Ectodermal cell (in vitro differentiated cells): ENCODE results near the gene PIK3R6.
"Not testable (repeated sequence)": the region's sequence is repeated elsewhere in the genome, so short reads cannot be mapped to it uniquely, and the experiment has no call there.

ENCODE experiments used
- H3K27ac ChIP-seq: 2 replicates; pipeline ENCODE4 v1.7.0; 2013; ENCODE audit warnings: mild to moderate bottlenecking, low read depth, low read length; ENCODE audit not compliant: insufficient read depth, poor library complexity, severe bottlenecking
- H3K27me3 ChIP-seq: 2 replicates; pipeline ENCODE4 v1.7.0; 2013; ENCODE audit warnings: mild to moderate bottlenecking, low read length; ENCODE audit not compliant: insufficient read depth, control insufficient read depth, poor library complexity, severe bottlenecking
- H3K36me3 ChIP-seq: one replicate; pipeline ENCODE4 v1.7.0; 2013; ENCODE audit warnings: low read length; ENCODE audit not compliant: control insufficient read depth, insufficient read depth
- H3K4me1 ChIP-seq: one replicate; pipeline ENCODE4 v1.7.0; 2013; ENCODE audit warnings: low read length; ENCODE audit not compliant: control insufficient read depth, insufficient read depth
- H3K4me3 ChIP-seq: 2 replicates; pipeline ENCODE4 v1.7.0; 2013; ENCODE audit warnings: low read depth, low read length, control low read depth; ENCODE audit not compliant: insufficient read depth
- H3K9me3 ChIP-seq: 2 replicates; pipeline ENCODE4 v1.7.0; 2013; ENCODE audit warnings: mild to moderate bottlenecking, low read length, moderate library complexity; ENCODE audit not compliant: control insufficient read depth
- WGBS, 2 experiments: methylation state at CpG; one replicate each; pipeline ENCODE4 v1.1.7; 2013; ENCODE audit warnings: missing lambda C conversion rate in 2 of 2; 5-methylcytosine and 5-hydroxymethylcytosine counted together

PIK3R6 gene

GRCh38 chr17:8885967-8886684, 18.7 kb upstream of the PIK3R6 start:
- Histone ChIP-seq H3K4me1 (no peaks in the 10 kb centered on the region), H3K36me3 (no peaks in the 10 kb centered on the region), H3K27ac (no peak overlapping the region), H3K4me3 (no peak overlapping the region), H3K27me3 (no peaks in the 10 kb centered on the region), H3K9me3 (no peaks in the 10 kb centered on the region)
- 93 to 94% methylated on average over 23 of the region's 23 CpGs for WGBS, 2 experiments

- H3K9me3 ChIP-seq, result not testable (repeated sequence)
- WGBS, 2 experiments, result 87 to 88% methylated on average over 23 to 28 of the region's 30 CpGs
Observed at GRCh38 chr17:8885163-8885966, 17.9 kb upstream of the PIK3R6 start.

GRCh38 chr17:8884336-8884990, 17.0 kb upstream of the PIK3R6 start:
- 88 to 90% methylated on average over 16 of the region's 16 CpGs for WGBS, 2 experiments
- H3K27me3 ChIP-seq, result no peaks in the 10 kb centered on the region
- no peak overlapping the region for H3K4me3 ChIP-seq
- H3K9me3 ChIP-seq, result no peaks in the 10 kb centered on the region
- no peaks in the 10 kb centered on the region for H3K36me3 ChIP-seq
- no peak overlapping the region for H3K27ac ChIP-seq
- no peaks in the 10 kb centered on the region for H3K4me1 ChIP-seq

More at GRCh38 chr17:8885163-8885966, 17.9 kb upstream of the PIK3R6 start:
- not testable (repeated sequence) for H3K4me3 ChIP-seq, H3K27ac ChIP-seq, H3K4me1 ChIP-seq, H3K36me3 ChIP-seq, H3K27me3 ChIP-seq

- Histone ChIP-seq H3K27me3 (no peaks in the 10 kb centered on the region), H3K4me3 (no peak overlapping the region), H3K9me3 (no peaks in the 10 kb centered on the region), H3K4me1 (no peaks in the 10 kb centered on the region), H3K36me3 (no peaks in the 10 kb centered on the region), H3K27ac (no peak overlapping the region)
- 90 to 96% methylated on average over 4 of the region's 4 CpGs for WGBS, 2 experiments
Observed at GRCh38 chr17:8883353-8883752, 15.9 kb upstream of the PIK3R6 start.

GRCh38 chr17:8881606-8882005, 14.1 kb upstream of the PIK3R6 start:
- Histone ChIP-seq H3K4me1 (no peaks in the 10 kb centered on the region), H3K36me3 (no peaks in the 10 kb centered on the region), H3K27ac (no peak overlapping the region), H3K4me3 (no peak overlapping the region), H3K27me3 (no peaks in the 10 kb centered on the region), H3K9me3 (no peaks in the 10 kb centered on the region)
- 92 to 95% methylated on average over 7 of the region's 7 CpGs for WGBS, 2 experiments

GRCh38 chr17:8880466-8880865, 13.0 kb upstream of the PIK3R6 start:
- Histone ChIP-seq H3K9me3 (no peaks in the 10 kb centered on the region), H3K4me1 (no peaks in the 10 kb centered on the region), H3K36me3 (no peaks in the 10 kb centered on the region), H3K4me3 (no peak overlapping the region), H3K27ac (no peak overlapping the region), H3K27me3 (no peaks in the 10 kb centered on the region)
- WGBS, 2 experiments, result 94 to 95% methylated on average over 7 of the region's 7 CpGs

GRCh38 chr17:8879410-8879809, 11.9 kb upstream of the PIK3R6 start:
- Histone ChIP-seq H3K4me1 (no peaks in the 10 kb centered on the region), H3K27me3 (no peaks in the 10 kb centered on the region), H3K36me3 (no peaks in the 10 kb centered on the region), H3K4me3 (no peak overlapping the region), H3K27ac (no peak overlapping the region), H3K9me3 (no peaks in the 10 kb centered on the region)
- WGBS, 2 experiments, result 82 to 84% methylated on average over 7 of the region's 7 CpGs

- no peaks in the 10 kb centered on the region for H3K9me3 ChIP-seq
- WGBS, 2 experiments, result 93 to 95% methylated on average over 4 of the region's 4 CpGs
- H3K4me3 ChIP-seq, result no peak overlapping the region
- no peaks in the 10 kb centered on the region for H3K27me3 ChIP-seq
- no peaks in the 10 kb centered on the region for H3K4me1 ChIP-seq
- H3K36me3 ChIP-seq, result no peaks in the 10 kb centered on the region
- H3K27ac ChIP-seq, result no peak overlapping the region
Observed at GRCh38 chr17:8877984-8878383, 10.5 kb upstream of the PIK3R6 start.

- 84 to 85% methylated on average over 5 of the region's 5 CpGs for WGBS, 2 experiments
- Histone ChIP-seq H3K4me3 (no peak overlapping the region), H3K9me3 (no peaks in the 10 kb centered on the region), H3K27me3 (no peaks in the 10 kb centered on the region), H3K4me1 (no peaks in the 10 kb centered on the region), H3K27ac (no peak overlapping the region), H3K36me3 (no peaks in the 10 kb centered on the region)
Observed at GRCh38 chr17:8875957-8876356, 8.5 kb upstream of the PIK3R6 start.

- 85 to 91% methylated on average over 12 of the region's 12 CpGs for WGBS, 2 experiments
- Histone ChIP-seq H3K4me1 (no peaks in the 10 kb centered on the region), H3K4me3 (no peak overlapping the region), H3K27me3 (no peaks in the 10 kb centered on the region), H3K27ac (no peak overlapping the region), H3K36me3 (no peaks in the 10 kb centered on the region), H3K9me3 (no peaks in the 10 kb centered on the region)
Observed at GRCh38 chr17:8875436-8875835, 8.0 kb upstream of the PIK3R6 start.
